PC-3 (cell line): Measurements from ENCODE around the gene EREG. TPM values are rescaled to one million over a fixed set of nuclear protein-coding genes. Genes with fewer than 3 reads are reported as not detected.

Source experiments
- ATAC-seq: fragments of 200-7000 bp; cut with Tn5 transposase; 2 replicates; pipeline ENCODE4 v1.9.1; 2020; ENCODE audit warnings: mild to moderate bottlenecking, moderate library complexity
- BruUV-seq: library from RNA; stranded (reverse); fragments of 400-500 nt; replicated peaks from 2 replicates; lab custom pipeline; 2021; lab: Mats Ljungman, UMichigan
- CTCF ChIA-PET: fragments of 300-600 bp; sonication (Branson Sonifier 250); formaldehyde crosslinking; loops from one replicate; lab custom pipeline; 2022; ENCODE audit warnings: antibody characterized with exemption; lab: Charles Lee
- POLR2A ChIA-PET: fragments of 300-600 bp; sonication (Branson Sonifier 250); formaldehyde crosslinking; loops from one replicate; lab custom pipeline; 2022; ENCODE audit warnings: antibody characterized with exemption; ENCODE audit not compliant: unreplicated experiment; lab: Charles Lee
- DNase-seq: peaks from one replicate; pipeline ENCODE4 v3.0.0-alpha.2; 2015
- H2AFZ ChIP-seq: fragments of 300-600 bp; sonication (generic); 2 replicates; pipeline ENCODE4 v1.6.0; 2016; ENCODE audit warnings: antibody characterized with exemption, low read length
- H3F3A ChIP-seq: fragments of 300-600 bp; sonication (generic); one replicate; pipeline ENCODE4 v1.6.0; 2017; ENCODE audit warnings: antibody characterized with exemption, low read length, control low read depth, mild to moderate bottlenecking; ENCODE audit not compliant: unreplicated experiment
- H3K27ac ChIP-seq: fragments of 300-600 bp; sonication (generic); 2 replicates; pipeline ENCODE4 v1.5.1; 2016; ENCODE audit warnings: mild to moderate bottlenecking, low read length
- H3K27me3 ChIP-seq: fragments of 300-600 bp; sonication (generic); 2 replicates; pipeline ENCODE4 v1.6.1; 2016; ENCODE audit warnings: low read length, mixed read lengths
- H3K36me3 ChIP-seq: fragments of 300-600 bp; sonication (generic); 2 replicates; pipeline ENCODE4 v1.6.1; 2016; ENCODE audit warnings: low read depth, mixed run types, low read length, mixed read lengths
- H3K4me1 ChIP-seq: fragments of 300-600 bp; sonication (generic); 2 replicates; pipeline ENCODE4 v1.5.1; 2016; ENCODE audit warnings: low read length; ENCODE audit not compliant: insufficient read depth
- H3K4me2 ChIP-seq: fragments of 300-600 bp; sonication (generic); 2 replicates; pipeline ENCODE4 v1.6.0; 2016; ENCODE audit warnings: low read length
- H3K4me3 ChIP-seq: fragments of 300-600 bp; sonication (generic); 2 replicates; pipeline ENCODE4 v1.5.1; 2016; ENCODE audit warnings: mild to moderate bottlenecking, low read length, mixed read lengths
- H3K79me2 ChIP-seq: fragments of 300-600 bp; sonication (generic); 2 replicates; pipeline ENCODE4 v1.6.1; 2017; ENCODE audit warnings: low read length, mixed read lengths
- H3K9ac ChIP-seq: fragments of 300-600 bp; sonication (generic); 2 replicates; pipeline ENCODE4 v1.6.0; 2016; ENCODE audit warnings: mild to moderate bottlenecking, low read length
- H3K9me2 ChIP-seq: fragments of 300-600 bp; sonication (generic); replicated peaks from 2 replicates; pipeline ENCODE4 v1.6.1; 2016; ENCODE audit warnings: mixed run types, low read length, mixed read lengths
- H3K9me3 ChIP-seq: fragments of 300-600 bp; sonication (generic); 2 replicates; pipeline ENCODE4 v1.6.1; 2016; ENCODE audit warnings: low read length, mixed read lengths
- H4K20me1 ChIP-seq: fragments of 300-600 bp; sonication (generic); 2 replicates; pipeline ENCODE4 v1.6.1; 2016; ENCODE audit warnings: low read length, mixed read lengths
- CTCF ChIP-seq: fragments of 300-600 bp; sonication (generic); conservative IDR thresholded peaks from 2 replicates; pipeline ENCODE4 v1.5.1; 2017; ENCODE audit warnings: antibody characterized with exemption, low read depth, mild to moderate bottlenecking, low read length
- EZH2 ChIP-seq: fragments of 300-600 bp; sonication (generic); IDR thresholded peaks from one replicate; pipeline ENCODE4 v1.6.1; 2017; ENCODE audit warnings: antibody characterized with exemption, mild to moderate bottlenecking, low read length; ENCODE audit not compliant: unreplicated experiment
- EZH2phosphoT487 ChIP-seq: fragments of 300-600 bp; sonication (generic); IDR thresholded peaks from 2 replicates; pipeline ENCODE4 v1.6.1; 2018; ENCODE audit warnings: mild to moderate bottlenecking, antibody characterized with exemption, low read length, borderline replicate concordance
- intact Hi-C: fragments of 100-400 bp; cut with micrococcal nuclease; formaldehyde crosslinking; loops from 2 replicates; pipeline ENCODE4 v1.9.0; 2023
- total RNA-seq: library from RNA; depleted of rRNA; stranded (reverse); fragments of >200 nt; gene quantifications from 2 replicates; pipeline ENCODE4 v1.2.3, GENCODE V29; 2014; rRNA removed

The EREG gene
- total RNA-seq, 1 experiment from 2014 or later: 2.2 TPM

- intact Hi-C loops: no loop called here
- Histone ChIP-seq H2AFZ (no peak overlapping the region), H3K79me2 (no peaks in the 10 kb centered on the region), H3K9me2 (no peaks in the 10 kb centered on the region), H3K4me1 (peaks cover 20% of the 10 kb centered on the region), H3K27me3 (no peaks in the 10 kb centered on the region), H3K4me2 (peak overlapping the region; percentile 3; the same call in 1 of the 2 replicates), H3K4me3 (no peak overlapping the region), H4K20me1 (no peaks in the 10 kb centered on the region), H3F3A (no peaks in the 10 kb centered on the region), H3K9me3 (no peaks in the 10 kb centered on the region), H3K9ac (no peak overlapping the region), H3K27ac (no peak overlapping the region), H3K36me3 (no peaks in the 10 kb centered on the region)
- CTCF ChIA-PET: no interaction called here
- TF ChIP-seq EZH2 (no peak), CTCF (no peak), EZH2phosphoT487 (no peak)
- BruUV-seq: no TSS peak
- POLR2A ChIA-PET: no interaction called here
- DNase-seq: no peak
- ATAC-seq: no peak
Measured at GRCh38 chr4:74433541-74434172, 68.7 kb downstream of the EREG start.

- no peak overlapping the region for H3K9ac ChIP-seq
- no peaks in the 10 kb centered on the region for H3K36me3 ChIP-seq
- no peak overlapping the region for H3K27ac ChIP-seq
- no peaks in the 10 kb centered on the region for H3K79me2 ChIP-seq
- no peak overlapping the region for H3K4me3 ChIP-seq
- H3K4me1 ChIP-seq: peaks cover 10% of the 10 kb centered on the region; the same call in 1 of the 2 replicates
- H3F3A ChIP-seq: no peaks in the 10 kb centered on the region
- no peaks in the 10 kb centered on the region for H3K27me3 ChIP-seq
- ATAC-seq: no peak
- CTCF ChIA-PET: no interaction called here
- DNase-seq: no peak
- intact Hi-C loops: no loop called here
- TF ChIP-seq EZH2: no peak
- H4K20me1 ChIP-seq: no peaks in the 10 kb centered on the region
- H3K9me2 ChIP-seq: no peaks in the 10 kb centered on the region
- BruUV-seq: no TSS peak
- no peaks in the 10 kb centered on the region for H3K9me3 ChIP-seq
- H3K4me2 ChIP-seq: no peak overlapping the region
- H2AFZ ChIP-seq: no peak overlapping the region
- POLR2A ChIA-PET: no interaction called here
Measured at GRCh38 chr4:74435296-74435695, 70.4 kb downstream of the EREG start.

GRCh38 chr4:74437866-74438265, 72.9 kb downstream of the EREG start:
- CTCF ChIA-PET: no interaction called here
- H3K79me2 ChIP-seq: no peaks in the 10 kb centered on the region
- no peak for TF ChIP-seq EZH2
- TF ChIP-seq CTCF: no peak
- TF ChIP-seq EZH2phosphoT487: no peak
- intact Hi-C loops: no loop called here
- no peak overlapping the region for H3K4me3 ChIP-seq
- no peak overlapping the region for H3K27ac ChIP-seq
- no peaks in the 10 kb centered on the region for H3K9me3 ChIP-seq
- no peaks in the 10 kb centered on the region for H3K9me2 ChIP-seq
- no TSS peak for BruUV-seq
- no peak overlapping the region for H2AFZ ChIP-seq
- no peaks in the 10 kb centered on the region for H3K27me3 ChIP-seq
- H4K20me1 ChIP-seq: no peaks in the 10 kb centered on the region
- H3K4me2 ChIP-seq: no peak overlapping the region
- ATAC-seq (no peak), DNase-seq (no peak)
- H3K9ac ChIP-seq: no peak overlapping the region
- POLR2A ChIA-PET: no interaction called here
- no peaks in the 10 kb centered on the region for H3K36me3 ChIP-seq
- H3K4me1 ChIP-seq: peaks cover 16% of the 10 kb centered on the region; the same call in 1 of the 2 replicates
- no peaks in the 10 kb centered on the region for H3F3A ChIP-seq

Other genes with a start within 250 kb of the EREG start
- gene MTHFD2L, start 207.0 kb upstream of the EREG start, total RNA-seq: 33.4 and 34.0 TPM in 2 replicates
- 70.7 and 98.0 TPM in 2 replicates for gene EPGN, start 56.7 kb upstream of the EREG start, total RNA-seq
- gene AREG, start 80.0 kb downstream of the EREG start, total RNA-seq: 203 and 222 TPM in 2 replicates